Mesenteric fat pad (tissue), 1 donor: ENCODE data around the gene NDUFA8. TPM values are rescaled to one million over a fixed set of nuclear protein-coding genes. Genes with fewer than 3 reads are reported as not detected.
A peak's percentile ranks its signal among the peaks of the same experiment; 100 is the strongest.

Experiments used
- DNase-seq: peaks from one replicate; pipeline ENCODE4 v3.0.0-alpha.2; 2020; ENCODE audit warnings: low spot score
- total RNA-seq: library from RNA; stranded (reverse); fragmentation: NEBNext Ultra II Directional; extraction: Animal tissue kit (Norgen Biotek cat#: 25700); gene quantifications from one replicate; pipeline ENCODE4 v1.2.1, GENCODE V29; 2021
- donor health status: DM: yes; HTN: yes; CAD: no.

The NDUFA8 gene
- total RNA-seq, 1 donor from 2014 or later: 47.5 TPM

DNA sequence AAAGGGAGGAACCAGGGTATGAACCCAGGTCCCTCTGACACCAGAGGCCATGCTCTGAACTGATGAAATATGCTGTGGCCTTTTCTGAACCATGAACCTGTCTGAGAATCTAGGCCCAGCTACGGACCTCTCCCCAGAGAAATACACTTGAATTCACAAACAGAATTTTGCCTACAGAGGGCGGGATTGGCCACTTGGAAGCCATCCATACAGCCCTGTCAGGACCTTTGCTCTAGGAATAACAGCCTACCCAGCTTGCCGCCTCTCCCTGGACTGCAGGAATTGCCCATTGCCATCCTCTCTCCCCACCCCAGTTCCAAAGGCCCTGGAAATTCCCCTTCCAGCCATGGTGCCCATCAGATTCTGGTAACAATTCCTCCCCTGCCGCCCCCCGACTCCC is 26.7 kb upstream of the NDUFA8 start:
- DNase-seq: no peak

DNA sequence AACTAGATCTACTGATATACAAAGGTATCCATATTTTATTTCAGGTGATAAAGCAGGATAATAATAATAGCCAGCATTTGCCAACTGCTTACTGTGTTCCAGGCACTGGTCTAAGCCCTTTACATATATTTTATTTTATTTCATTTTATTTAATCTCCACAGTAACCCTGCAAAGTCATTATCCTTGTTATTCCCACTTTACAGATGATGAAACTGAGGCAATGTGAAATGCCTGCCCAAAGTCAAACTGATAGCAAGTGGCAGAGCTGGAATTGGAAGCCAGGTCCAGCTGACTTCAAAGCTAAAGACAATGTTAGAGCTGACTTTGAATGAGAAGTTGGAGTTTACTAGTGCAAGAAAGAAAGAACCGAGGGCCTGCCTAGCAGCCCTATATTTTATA is 25.0 kb upstream of the NDUFA8 start:
- DNase-seq: no peak

DNA sequence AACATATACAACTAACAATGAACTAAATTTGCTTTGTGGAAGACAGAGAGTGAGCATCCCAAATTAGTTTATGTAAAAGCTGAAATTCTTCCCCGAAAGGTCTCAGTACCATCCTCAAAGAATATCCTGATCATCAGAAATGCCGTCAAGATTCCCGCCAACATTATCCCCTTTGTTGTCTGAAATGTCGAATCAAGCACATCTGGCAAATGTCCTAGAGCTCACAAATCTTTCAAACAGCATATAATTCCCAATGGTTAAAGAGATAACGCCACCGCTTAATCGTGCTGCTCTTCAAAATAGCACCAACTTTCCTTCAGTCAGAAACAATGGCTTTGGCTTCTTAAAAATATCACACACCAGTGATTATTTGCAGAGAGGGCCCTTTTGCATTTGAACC is 23.9 kb upstream of the NDUFA8 start:
- no peak for DNase-seq

DNA sequence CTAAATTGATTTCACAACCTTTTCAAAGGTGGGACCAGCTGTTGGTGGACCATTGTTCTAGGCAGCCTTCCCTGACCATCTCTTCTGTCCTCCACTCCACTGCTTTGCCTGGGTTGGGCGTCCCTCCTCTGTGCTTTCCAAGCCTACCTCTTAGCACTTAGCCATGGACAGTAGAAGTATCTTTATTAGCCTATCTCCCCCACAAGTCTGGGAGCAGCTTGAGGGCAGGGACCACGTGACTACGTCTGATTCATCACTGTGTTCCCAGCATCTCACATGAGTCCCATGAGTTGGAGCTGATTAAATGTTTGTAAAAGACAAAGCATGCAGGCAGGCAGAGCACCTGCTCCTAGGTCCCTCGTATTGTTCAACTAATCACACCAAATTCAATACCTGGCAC is 21.1 kb upstream of the NDUFA8 start:
- peak; percentile 28 for DNase-seq

DNA sequence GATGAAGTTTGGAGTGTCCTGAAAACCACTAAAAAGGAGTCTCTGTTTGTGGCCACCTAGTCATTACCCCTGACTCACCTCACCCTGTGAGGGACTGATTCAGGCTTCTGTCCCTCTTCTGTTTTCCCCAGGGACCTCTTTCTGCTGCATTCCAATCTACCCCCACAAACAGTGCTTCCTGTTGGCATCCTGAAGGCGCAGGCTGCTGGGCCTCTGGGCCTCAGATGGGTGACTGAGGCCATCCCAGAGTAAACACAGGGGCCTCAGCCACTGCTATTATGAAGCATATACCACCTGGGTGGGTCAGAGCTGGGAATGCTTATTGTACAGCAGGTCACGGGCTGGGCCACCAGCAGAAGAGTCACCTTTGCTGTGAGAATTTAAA is 20.1 kb upstream of the NDUFA8 start:
- DNase-seq: peak; percentile 22

DNA sequence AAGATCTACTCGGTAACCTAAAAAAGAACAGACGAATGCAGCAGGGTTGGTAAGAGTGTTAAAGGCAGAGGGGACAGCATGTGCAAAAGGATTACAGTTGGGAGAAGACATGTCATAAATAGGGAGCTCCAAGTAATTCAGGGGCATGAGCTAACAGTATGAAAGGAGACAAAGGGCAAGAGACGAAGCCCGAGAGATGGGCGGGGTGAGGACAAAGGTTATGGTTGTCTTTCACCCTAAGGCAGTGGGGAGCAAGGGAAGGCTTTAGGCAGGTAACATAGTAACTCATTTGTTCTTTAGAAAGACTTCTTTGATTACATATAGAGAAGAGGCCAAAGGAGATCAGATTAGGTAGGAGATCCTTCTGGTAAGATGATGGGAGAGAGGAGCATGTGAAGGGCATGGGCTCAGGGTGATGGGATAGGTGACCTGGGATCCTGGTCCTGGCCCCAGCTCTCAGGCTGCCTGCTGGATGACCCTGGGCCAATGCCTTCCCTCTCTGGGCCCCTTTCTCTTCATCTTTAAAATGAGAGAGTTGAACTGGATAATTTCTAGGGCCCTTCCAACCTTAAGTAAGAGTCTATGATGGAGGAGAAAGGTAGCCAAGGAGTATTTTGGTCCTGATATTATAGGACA is 19.6 kb upstream of the NDUFA8 start:
- DNase-seq: peak; percentile 20

DNA sequence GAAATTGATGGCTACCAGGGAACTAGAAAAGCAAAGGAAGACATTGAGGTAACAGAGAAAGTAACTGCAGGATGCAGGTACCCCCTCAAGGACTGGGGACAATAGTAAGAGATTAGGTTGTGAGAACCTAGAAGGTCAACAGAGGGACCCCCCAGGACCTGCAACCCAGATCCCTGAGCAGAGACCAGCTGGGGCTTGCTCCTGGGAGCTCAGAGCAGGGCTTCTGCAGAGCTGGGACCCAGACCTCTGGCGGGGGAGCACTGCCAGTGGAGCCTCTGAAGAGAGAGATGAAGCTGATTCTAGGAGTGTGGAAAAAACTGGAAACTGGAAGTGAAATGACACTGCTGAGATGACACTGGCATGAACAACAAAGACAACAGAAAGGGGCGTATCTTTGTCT is 17.3 kb upstream of the NDUFA8 start:
- DNase-seq: peak; percentile 53

DNA sequence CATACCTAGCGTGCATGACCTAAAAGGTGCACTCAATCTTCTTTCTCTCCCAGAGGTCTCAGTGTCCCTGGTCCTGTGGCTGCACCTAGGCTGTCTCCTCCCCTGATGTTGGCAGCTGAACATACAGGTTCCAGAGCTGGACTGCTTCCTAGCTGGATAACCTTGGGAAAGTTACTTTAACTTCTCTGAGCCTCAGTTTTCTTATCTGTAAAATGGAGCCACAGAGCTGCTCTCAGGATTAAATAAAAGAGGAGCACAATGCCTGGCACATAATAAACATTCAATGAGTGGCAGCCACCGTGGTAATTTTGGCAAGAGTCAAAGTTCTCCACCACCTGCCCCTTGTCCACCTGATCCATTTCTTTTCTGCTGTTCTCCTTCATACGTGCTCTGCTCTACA is 14.1 kb upstream of the NDUFA8 start:
- no peak for DNase-seq

DNA sequence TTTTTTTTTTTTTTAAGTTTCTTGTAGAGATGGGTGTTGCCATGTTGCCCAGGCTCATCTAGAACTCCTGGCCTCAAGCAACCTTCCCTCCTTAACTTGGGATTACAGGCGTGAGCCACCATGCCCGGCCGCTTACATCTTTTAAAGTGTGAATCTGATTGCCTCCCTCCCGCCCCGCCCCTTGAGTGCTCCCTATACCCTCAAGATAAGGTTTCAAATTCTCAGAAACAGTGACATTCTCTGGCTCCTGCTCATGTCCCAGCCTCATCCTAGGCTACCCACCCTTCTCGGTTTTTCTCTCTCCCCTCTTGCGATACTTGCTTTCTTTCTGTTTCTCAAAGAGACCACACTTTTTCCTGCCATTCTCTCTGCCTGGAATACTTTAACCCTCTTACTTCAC is 12.6 kb upstream of the NDUFA8 start:
- DNase-seq: no peak

DNA sequence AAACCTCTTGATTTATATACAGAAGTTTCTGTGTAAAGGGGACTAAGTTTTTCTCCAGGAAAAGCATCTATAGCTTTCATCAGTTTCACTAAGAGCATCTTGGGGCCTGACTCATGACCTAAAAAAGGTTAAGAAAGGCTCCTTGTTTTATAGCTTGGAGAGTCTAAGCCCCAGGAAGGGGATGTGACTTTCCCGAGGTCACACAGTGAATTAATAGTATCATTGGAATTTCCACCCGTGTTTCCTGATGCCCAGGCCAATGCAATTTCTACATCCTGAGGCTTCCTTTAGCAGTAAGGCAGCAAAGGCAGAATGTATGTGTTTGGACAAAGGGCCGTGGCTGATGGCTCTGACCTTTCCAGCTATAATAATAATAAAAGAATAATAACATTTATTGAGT is 8.8 kb upstream of the NDUFA8 start:
- no peak for DNase-seq

DNA sequence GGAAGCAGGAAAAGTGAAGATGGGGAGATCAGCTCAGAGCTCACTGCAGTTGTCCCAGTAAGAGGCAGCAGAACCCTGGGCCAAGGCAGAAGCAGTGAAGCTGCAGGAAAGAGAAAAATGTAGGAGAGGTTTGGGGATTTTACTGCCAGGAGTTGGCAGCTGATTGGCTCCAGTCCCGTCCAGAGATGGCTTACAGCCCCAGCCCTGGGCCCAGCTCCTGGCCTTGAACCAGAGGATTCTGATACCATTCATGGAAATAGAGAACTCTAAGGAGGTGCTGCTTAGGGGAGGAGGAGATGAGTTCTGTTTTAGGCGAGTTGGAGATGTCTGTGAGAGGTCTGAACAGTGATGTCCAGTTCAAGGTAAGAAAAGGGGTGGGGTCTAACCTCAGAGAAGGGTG is 4.7 kb upstream of the NDUFA8 start:
- DNase-seq: no peak

DNA sequence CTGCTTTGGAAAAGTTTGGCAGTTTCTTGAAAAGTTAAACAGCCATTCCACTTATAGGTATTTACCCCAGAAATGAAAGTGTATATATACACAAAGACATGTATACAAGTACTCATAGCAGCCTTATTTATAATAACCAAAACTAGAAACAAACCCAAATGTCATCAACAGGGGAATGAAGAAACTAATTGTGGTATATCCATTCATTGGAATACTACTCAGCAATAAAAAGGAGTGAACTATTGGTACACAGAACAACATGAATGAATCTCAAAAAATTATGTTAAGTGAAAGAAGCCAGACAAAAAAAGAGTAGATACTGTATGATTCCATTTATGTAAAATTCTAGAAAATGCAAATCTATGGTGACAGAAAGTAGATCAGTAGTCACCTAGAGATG is 2.8 kb upstream of the NDUFA8 start:
- DNase-seq: no peak

DNA sequence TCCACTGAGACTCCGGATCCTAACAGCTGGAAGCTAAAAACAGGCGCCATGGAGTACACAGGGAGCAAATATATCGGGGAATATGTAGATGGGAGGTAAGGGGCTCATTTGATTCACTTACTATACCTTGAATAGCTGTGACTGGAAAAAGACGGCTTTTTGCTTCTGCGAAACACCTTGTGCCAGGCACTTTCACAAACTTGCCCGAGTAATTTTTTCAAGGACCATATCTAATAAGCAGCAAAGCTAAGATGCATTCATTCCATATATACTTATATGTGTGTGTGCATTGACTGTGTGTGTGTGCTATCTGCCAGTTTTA is 307 bp upstream of the NDUFA8 start:
- no peak for DNase-seq

DNA sequence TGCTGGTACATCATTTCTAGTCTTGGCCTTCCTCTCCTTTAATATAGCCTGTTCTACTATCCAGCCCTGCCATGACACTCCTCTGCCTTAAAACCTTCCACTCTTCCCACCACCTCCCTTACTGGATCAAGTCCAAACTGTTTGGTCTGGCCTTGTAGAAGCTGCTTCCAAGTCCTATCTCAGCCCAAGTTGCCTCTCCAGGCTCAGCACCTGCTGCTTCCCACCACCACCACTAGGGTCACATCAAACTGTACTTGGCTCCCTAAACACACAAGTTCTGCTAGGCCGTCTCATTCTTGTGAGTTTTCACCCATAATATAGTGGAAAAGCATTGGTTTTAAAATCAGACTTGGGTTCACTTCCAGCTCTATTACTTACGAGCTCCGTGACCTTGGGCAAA is 1.4 kb downstream of the NDUFA8 start:
- no peak for DNase-seq

DNA sequence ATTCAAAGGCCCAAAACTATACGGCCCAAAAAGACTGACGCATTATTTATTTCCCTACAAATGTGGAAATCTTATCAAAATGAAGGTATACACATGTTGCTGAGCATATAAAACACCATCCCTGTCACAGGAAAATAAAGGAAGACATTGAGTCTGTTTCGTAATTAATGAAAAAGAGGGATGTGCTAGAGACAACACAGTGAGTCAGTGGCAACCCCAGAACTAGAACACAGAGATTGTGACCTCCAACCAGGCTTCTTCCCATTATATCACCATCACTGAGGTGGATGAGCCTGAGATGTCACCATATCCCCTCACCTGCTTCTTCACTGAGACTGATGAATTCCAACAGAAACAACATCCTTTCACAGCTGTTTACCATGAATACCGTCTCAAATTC is 3.8 kb downstream of the NDUFA8 start:
- DNase-seq: no peak

DNA sequence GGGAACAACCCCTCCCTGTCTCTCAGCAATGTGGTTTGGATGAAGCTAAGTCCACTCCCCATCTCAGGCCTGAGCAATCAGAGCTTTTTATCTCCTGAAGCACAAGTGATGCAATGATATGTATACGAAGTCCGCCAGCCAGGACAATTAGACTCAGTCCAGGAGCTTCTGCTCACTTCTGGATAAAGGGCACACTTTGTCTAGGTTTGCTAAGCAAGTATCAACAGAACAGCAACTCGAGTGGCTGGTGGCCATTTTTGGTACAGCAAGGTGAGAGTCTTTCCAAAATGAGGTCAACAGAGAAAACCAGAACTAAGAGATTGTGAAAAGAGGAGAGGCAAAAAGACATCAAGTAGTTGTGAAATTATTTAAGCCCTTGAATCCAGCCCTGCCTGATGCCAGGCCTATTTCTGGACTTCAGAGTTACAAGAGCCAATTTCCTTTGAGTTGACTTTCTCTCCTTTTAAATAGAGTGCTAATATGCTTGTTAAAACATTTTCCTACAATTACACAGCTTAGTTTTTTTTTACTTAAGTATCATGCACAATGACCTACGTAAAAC is 8.2 kb downstream of the NDUFA8 start:
- no peak for DNase-seq

DNA sequence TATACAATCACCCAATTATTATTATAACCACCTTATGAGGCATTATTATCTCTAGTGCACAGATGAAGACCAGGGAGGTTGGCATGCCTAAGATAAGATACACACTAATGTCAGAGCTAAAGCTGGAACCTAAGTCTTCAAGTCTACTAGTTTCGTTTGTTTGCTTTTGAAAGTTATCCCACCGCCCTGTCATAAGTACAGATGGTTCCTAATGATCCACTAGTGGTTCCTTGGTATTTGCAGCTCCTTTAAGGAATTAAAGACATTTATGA is 14.1 kb downstream of the NDUFA8 start:
- no peak for DNase-seq

DNA sequence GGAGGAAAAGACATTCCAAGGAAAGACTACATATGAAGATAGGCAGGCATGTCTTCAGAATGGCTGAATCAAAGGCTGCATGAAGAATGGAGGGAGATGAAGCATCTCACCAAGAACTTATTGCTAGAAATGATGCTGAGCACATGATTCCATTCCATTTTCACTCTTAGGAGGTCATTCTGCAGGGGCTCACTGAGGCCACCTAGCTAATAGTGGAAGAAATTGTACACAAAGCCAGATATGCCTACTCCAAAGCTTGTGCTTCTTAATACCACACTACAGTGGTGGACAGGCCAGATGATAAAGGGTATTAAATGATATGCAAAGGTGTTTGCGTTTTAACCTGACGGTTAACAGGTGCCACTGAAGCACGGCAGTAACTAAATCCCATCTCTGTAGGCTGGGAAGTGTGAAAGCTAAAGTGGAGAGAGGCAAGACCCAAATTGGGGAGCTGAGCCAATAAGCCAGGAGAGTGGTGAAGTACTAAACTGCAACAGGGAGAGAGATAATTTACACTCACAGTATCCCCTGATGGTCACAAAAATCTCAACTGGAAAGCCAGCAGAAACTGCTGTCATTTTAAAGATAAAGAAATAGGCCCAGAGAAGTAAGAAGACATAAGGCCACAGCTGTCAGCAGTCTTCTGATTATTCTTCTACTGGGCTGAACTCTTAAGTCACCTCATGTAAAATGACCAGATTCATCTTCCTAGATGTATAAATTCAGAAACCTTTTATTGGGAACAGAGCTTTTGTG is 14.6 kb downstream of the NDUFA8 start:
- DNase-seq: no peak

DNA sequence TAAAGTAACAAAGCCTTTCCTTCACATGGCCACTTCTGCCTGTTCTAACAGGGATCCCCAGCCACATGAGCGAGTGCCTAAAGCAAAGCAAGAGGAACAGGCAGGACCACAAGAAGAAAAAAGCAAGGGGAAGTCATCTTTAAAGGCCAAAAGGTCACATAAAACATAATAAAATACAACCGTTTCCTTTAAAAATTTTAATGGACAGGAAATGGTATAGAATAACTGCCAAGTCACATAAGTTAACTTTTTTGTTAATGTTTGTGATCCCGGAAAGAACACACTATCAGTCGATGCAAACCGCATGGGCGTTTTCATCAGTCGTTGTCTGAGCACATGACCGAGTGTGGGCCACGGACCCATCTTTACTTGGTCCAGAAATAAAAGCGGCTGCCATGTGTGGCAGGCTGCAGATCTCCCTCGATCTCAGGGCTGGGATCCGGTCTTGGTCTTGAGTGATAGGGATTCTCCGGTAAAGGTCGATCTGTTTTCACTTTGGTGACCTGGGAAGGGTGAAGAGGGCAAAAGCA is 15.6 kb downstream of the NDUFA8 start:
- no peak for DNase-seq

DNA sequence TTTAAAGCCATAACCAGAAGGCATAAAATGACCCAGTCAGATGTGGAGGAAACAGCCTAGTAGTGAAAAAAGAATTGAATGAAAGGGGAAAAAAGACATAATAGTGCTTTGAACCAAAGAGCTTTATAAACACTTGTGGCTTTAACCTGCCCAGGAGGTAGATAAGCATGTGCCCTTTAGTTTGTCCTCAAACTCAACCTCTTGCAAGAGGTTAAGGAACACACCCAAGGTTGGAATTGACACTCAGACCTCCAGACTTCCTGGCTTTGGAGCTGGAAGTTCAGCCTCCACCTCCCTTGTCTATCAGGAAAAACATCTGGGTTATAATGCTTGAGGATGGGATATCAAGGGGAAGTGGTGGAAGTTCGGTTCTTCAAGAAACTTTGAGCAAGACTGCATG is 16.3 kb downstream of the NDUFA8 start:
- no peak for DNase-seq

DNA sequence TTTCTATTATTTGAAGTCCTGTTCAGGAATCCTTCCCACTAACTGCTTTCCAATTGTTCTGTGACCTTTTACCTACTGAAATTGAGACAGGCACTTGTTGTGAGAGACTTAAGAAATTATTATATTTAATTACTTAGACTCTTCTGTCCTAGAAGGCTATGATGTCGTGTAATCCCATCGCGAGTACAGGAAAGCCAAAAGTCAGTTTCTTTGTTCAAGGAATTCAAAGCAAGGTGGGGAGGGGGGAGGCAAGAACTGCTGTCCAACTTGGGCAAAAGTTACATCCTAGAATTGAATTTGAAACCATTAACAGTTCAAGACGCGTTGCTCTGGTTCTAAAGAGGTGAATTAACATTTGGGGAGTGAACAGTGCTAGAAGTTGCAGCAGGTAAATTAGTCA is 17.9 kb downstream of the NDUFA8 start:
- no peak for DNase-seq

DNA sequence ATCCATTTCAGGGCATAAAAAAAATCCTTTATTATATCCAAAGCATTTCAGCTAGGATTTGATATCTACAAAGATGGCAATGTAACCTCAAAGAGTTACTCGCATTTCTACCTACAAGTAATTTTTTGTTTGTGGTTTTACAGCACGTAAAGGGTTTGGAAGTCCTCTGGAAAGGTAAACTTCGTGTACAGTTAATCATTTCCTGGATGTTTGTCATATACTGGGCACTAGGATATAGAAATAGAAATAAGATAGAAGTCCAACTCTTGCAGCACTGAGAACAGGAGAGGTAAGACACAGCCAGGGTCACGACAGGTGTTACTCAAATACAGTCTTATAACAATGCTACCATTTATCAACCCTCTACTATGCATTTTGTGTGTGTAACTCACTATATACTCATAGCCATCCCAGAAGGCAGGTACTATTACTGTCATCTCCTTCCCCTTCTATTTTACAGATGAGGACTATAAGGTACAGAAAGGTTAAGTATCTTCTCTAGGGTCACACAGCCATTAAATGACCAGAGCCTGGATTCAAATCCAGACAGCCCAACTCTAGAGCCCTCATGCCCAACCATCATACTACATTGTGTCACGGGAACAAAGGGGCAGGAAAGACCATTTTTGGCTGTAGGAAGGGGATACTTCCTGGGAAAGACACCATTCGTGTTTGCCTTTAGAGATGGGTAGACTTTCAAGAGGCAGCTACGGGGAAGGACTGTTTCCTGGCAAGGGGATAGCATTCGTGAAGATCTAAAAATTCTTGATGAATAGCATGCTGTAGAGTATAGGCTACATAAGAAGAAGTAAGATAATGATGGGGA is 19.0 kb downstream of the NDUFA8 start:
- DNase-seq: no peak
